ENCODE data around the gene HRH1. TPM values are rescaled to one million over a fixed set of nuclear protein-coding genes. Genes with fewer than 3 reads are reported as not detected.

The HRH1 gene
- total and polyA plus RNA-seq, 11 donors: 0.40 to 4.3 (median 1.3) TPM

DNA sequence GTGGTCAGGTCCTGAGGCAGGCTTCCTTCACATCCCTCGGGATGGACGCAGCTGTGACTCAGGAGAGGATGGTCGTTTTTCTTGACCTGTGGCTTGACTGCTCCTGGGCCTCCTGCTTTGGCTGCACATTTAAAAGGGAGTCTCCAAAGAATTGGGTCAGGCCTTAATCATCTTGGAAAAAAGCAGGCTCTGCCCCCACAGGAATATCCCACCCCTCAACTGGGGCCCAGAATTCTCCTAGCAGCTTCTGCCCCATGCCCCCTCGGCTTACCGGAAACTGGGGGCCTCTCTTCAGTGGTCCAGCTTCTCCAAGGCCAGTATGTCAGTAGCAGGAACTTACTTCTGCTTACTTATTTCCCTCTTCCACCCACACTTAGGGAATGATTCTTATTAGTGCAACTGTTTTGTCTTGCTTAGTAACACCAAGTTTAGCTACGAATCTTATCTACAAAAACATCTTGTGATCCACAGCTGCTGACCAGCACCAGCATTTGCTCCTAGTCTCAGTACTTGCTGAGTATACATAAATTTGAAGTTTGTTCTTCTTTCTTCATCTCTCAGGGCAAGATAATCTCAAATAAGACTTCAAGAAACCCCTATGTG lies 153.6 kb downstream of the HRH1 start:
- Histone ChIP-seq H3K4me1 (peaks cover 0 to 41% (median under 1%) of the 10 kb centered on the region in 12 donors), H3K9me3 (no peaks in the 10 kb centered on the region), H3K27ac (peak overlapping the region in 5 of 12 donors; percentile 17 to 85 (median 39)), H3K4me3 (no peak overlapping the region), H3K36me3 (peaks cover 0 to 84% (median 75%) of the 10 kb centered on the region in 9 donors), H3K27me3 (no peaks in the 10 kb centered on the region)
- TF ChIP-seq, protein P1, sequence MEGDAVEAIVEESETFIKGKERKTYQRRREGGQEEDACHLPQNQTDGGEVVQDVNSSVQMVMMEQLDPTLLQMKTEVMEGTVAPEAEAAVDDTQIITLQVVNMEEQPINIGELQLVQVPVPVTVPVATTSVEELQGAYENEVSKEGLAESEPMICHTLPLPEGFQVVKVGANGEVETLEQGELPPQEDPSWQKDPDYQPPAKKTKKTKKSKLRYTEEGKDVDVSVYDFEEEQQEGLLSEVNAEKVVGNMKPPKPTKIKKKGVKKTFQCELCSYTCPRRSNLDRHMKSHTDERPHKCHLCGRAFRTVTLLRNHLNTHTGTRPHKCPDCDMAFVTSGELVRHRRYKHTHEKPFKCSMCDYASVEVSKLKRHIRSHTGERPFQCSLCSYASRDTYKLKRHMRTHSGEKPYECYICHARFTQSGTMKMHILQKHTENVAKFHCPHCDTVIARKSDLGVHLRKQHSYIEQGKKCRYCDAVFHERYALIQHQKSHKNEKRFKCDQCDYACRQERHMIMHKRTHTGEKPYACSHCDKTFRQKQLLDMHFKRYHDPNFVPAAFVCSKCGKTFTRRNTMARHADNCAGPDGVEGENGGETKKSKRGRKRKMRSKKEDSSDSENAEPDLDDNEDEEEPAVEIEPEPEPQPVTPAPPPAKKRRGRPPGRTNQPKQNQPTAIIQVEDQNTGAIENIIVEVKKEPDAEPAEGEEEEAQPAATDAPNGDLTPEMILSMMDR (IDR thresholded peaks at IDR 0.05): no peak
- TF ChIP-seq POLR2A (IDR thresholded peaks at IDR 0.05): no peak
- 78 to 88% (median 86%) methylated on average over 6 of the region's 6 CpGs for WGBS, 4 donors
- intact Hi-C loops (cut with DNase I): no loop called here
- ATAC-seq: peak; percentile 28 to 70 (median 47)
- DNase-seq: no peak

DNA sequence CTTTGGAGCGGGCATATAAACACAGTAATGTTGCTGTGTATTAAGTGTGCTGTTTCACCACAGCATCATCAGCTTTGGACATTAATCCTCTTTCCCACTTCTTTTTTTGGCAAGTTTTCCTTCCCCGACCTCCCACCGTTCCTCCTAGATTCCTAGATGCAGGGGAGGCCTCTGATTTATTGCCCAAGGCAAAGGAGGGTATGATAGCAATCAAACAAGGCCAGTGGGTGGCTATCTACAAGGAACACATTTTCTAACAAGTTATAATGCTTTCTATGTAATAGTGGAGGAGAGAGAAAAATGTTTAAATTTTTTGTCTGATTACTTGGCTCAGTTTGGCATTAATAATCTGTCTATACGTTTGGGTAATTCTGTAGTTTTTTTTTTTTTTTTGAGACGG lies 156.0 kb downstream of the HRH1 start:
- H3K27ac ChIP-seq: no peak overlapping the region
- no peaks in the 10 kb centered on the region for H3K27me3 ChIP-seq
- TF ChIP-seq POLR2A (IDR thresholded peaks at IDR 0.05): no peak
- TF ChIP-seq, protein P1 (IDR thresholded peaks at IDR 0.05): no peak
- no peaks in the 10 kb centered on the region for H3K9me3 ChIP-seq
- no peak for DNase-seq
- no peak for ATAC-seq
- peaks cover 0 to 32% (median 0%) of the 10 kb centered on the region in 12 donors for H3K4me1 ChIP-seq
- 90 to 92% (median 91%) methylated on average over 5 of the region's 5 CpGs for WGBS, 4 donors
- no peak overlapping the region for H3K4me3 ChIP-seq
- intact Hi-C loops (cut with DNase I): no loop called here
- peaks cover 0 to 98% (median 92%) of the 10 kb centered on the region in 9 donors for H3K36me3 ChIP-seq

DNA sequence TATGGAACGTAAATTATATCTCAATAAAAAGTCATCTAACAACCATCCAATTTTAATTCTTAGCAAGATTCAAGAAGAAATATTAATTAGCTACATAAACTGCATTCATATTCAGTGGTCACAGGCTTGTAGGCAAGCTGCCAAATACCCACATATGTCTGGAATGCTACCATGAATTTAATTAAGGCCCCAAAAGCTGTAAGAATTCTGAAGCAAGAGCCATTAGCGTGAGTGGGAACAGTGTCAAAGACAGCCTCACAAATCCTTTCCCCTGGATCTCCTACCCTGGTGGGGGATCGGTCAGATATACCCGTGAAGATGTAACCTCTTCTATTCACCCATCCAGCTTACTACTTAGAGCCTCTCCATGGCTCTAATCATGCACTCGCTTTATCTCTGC lies 157.9 kb downstream of the HRH1 start:
- H3K27me3 ChIP-seq: no peaks in the 10 kb centered on the region
- no peaks in the 10 kb centered on the region for H3K9me3 ChIP-seq
- 77 to 88% (median 82%) methylated on average over 5 of the region's 5 CpGs for WGBS, 4 donors
- H3K27ac ChIP-seq: no peak overlapping the region
- no peak for DNase-seq
- H3K36me3 ChIP-seq: peaks cover 0 to 100% (median 97%) of the 10 kb centered on the region in 9 donors
- TF ChIP-seq POLR2A (IDR thresholded peaks at IDR 0.05): no peak
- TF ChIP-seq, protein P1 (IDR thresholded peaks at IDR 0.05): no peak
- intact Hi-C loops (cut with DNase I): no loop called here
- no peak for ATAC-seq
- H3K4me3 ChIP-seq: no peak overlapping the region
- H3K4me1 ChIP-seq: peaks cover 0 to 13% (median 0%) of the 10 kb centered on the region in 12 donors

Other genes with a start within 250 kb of the HRH1 start
- gene SLC6A1, start 161.7 kb upstream of the HRH1 start, total RNA-seq: 1 to 10 TPM in 7 of 9 donors, under 1 TPM in 2; 0.40 to 3.1 (median 1.2) TPM
- gene SLC6A1, start 161.7 kb upstream of the HRH1 start, polyA plus RNA-seq: 1 to 10 TPM in 1 of 2 donors, under 1 TPM in 1; 0.65 to 1.6 TPM
- 10 to 100 TPM; 13.0 to 45.1 (median 14.4) TPM for gene ATG7, start 117.9 kb downstream of the HRH1 start, total RNA-seq
- gene ATG7, start 117.9 kb downstream of the HRH1 start, polyA plus RNA-seq: 10 to 100 TPM in 1 of 2 donors, 1 to 10 TPM in 1; 4.4 to 15.0 TPM

Measured in heart left ventricle (tissue), 16 donors.